Brain microvascular endothelial cell (primary cell): ENCODE data around the gene MPV17L2.

ENCODE experiments used
- DNase-seq: peaks from one replicate; pipeline ENCODE4 v3.0.0-alpha.2; 2020
- H3K27ac ChIP-seq: fragments of 250-450 bp; sonication (Bioruptor Pico); 2 replicates; pipeline ENCODE4 v1.5.1; 2020; ENCODE audit warnings: mild to moderate bottlenecking, moderate library complexity
- H3K27me3 ChIP-seq: fragments of 250-450 bp; sonication (Bioruptor Pico); replicated peaks from 2 replicates; pipeline ENCODE4 v1.5.1; 2020; ENCODE audit warnings: mild to moderate bottlenecking
- H3K36me3 ChIP-seq: fragments of 250-450 bp; sonication (Bioruptor Pico); replicated peaks from 2 replicates; pipeline ENCODE4 v1.5.1; 2020; ENCODE audit warnings: mild to moderate bottlenecking
- H3K4me3 ChIP-seq: 2 replicates; pipeline ENCODE4 v1.5.1; 2011; ENCODE audit warnings: low read depth, mild to moderate bottlenecking, control low read depth, low read length, moderate library complexity
- in situ Hi-C: cut with HindIII; loops from 2 replicates; pipeline ENCODE4 v1.10.0; 2017; ENCODE audit warnings: low sequenced_read_pairs, low pct_ligation_motif_present
- TF ChIP-seq, protein P1 (sequence below): IDR thresholded peaks from 2 replicates; pipeline ENCODE4 v1.5.1; 2011; ENCODE audit warnings: low read depth, mild to moderate bottlenecking, moderate library complexity, low read length, control low read depth, inconsistent platforms; ENCODE audit errors: missing control alignments

MPV17L2 gene

DNA sequence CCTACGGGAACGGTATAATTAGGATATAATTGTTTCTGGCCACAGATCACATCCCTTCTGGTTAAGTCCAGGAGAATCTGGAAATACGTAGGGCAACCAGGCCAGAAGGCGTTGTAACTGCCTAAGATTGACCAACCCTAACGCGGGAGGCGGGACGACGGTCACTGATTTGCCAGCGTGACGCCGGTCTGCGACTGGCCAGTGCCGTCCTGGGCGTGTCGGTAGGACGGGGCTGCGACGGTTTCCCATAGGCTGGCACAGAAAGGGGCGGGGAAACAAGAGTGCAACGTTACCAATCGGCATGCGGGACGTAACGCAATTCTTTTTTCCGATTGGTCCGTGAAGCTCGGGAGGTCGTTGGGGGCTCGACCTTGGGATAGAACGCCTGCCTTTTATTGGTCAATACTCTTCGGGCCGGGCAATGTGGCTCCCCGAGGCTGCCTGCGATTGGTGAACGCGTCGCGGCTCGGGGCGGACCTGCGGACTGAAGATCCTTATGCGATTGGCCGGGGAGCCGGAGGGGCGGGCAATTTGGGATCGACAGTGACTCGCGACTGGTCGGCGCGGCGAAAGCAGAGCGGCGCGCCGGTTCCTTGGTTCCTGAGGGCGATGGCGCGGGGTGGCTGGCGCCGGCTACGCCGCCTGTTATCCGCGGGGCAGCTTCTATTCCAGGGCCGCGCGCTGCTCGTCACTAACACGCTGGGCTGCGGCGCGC is at the start of gene MPV17L2:
MPV17L2 (plus strand) TSS at position 546 of the 715 bp plus-strand sequence; CDS start at position 610, 64 bp downstream.
- Histone ChIP-seq H3K27me3 (no peaks in the 10 kb centered on the region), H3K4me3 (peak within 1 kb of the TSS; percentile 85), H3K36me3 (peaks cover 7% of the 10 kb centered on the region), H3K27ac (peak within 1 kb of the TSS; percentile 81)
- DNase-seq, result peak; percentile 100
- in situ Hi-C loops, result no loop called here
- TF ChIP-seq, protein P1, sequence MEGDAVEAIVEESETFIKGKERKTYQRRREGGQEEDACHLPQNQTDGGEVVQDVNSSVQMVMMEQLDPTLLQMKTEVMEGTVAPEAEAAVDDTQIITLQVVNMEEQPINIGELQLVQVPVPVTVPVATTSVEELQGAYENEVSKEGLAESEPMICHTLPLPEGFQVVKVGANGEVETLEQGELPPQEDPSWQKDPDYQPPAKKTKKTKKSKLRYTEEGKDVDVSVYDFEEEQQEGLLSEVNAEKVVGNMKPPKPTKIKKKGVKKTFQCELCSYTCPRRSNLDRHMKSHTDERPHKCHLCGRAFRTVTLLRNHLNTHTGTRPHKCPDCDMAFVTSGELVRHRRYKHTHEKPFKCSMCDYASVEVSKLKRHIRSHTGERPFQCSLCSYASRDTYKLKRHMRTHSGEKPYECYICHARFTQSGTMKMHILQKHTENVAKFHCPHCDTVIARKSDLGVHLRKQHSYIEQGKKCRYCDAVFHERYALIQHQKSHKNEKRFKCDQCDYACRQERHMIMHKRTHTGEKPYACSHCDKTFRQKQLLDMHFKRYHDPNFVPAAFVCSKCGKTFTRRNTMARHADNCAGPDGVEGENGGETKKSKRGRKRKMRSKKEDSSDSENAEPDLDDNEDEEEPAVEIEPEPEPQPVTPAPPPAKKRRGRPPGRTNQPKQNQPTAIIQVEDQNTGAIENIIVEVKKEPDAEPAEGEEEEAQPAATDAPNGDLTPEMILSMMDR, result no peak

DNA sequence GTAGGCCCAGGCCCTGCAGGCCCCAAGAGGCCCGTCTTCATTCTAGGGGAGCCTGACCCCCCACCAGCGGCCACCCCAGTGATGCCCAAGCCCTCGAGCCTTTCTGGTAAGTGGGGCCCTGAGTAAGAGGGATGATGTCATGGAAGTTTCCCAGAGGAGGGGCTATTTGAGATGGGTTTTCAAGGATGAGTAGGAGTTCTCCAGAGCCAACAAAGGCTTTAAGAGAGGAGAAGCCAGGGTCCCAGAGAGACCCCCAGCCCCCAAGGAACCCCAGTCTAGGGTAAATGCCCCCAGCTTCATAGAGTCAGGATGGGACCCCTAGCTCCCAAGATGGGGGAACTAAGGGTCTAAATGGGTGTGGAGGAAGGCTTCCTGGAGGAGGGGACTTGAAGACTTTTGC is 49.1 kb upstream of the MPV17L2 start:
- in situ Hi-C loops, result no loop called here
- Histone ChIP-seq H3K27ac (no peak overlapping the region), H3K4me3 (no peak overlapping the region), H3K36me3 (peaks cover 24% of the 10 kb centered on the region), H3K27me3 (no peaks in the 10 kb centered on the region)
- no peak for DNase-seq
- TF ChIP-seq, protein P1, result no peak

DNA sequence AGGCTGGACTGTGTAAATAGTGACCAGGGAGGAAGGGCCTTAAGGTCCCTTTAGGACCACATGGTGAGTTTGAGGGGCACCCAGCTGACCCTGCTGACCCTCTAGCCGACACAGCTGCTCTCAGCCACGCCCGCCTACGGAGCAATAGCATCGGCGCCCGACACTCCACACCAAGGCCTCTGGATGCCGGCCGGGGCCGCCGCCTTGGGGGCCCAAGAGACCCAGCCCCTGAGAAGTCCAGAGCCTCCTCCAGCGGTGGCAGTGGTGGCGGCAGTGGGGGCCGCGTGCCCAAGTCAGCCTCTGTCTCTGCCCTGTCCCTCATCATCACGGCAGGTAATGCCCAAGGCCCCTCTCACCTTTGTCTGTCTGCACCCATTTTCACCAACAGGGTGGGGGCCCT is 48.7 kb upstream of the MPV17L2 start:
- Histone ChIP-seq H3K27ac (no peak overlapping the region), H3K4me3 (no peak overlapping the region), H3K36me3 (peaks cover 24% of the 10 kb centered on the region), H3K27me3 (no peaks in the 10 kb centered on the region)
- in situ Hi-C loops, result no loop called here
- TF ChIP-seq, protein P1, result no peak
- DNase-seq, result no peak

DNA sequence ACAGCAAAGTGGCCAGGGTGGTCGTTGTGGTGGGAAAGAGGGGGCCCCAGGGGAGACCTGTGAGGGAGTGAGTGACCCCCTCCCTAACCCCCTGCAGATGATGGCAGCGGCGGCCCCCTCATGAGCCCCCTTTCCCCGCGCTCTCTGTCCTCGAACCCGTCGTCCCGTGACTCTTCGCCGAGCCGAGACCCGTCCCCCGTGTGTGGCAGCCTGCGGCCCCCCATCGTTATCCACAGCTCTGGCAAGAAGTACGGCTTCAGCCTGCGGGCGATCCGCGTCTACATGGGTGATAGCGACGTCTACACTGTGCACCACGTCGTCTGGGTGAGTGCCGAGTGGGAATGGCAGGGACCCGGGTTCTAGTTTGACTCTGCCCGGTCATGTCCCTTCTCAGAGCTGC is 48.1 kb upstream of the MPV17L2 start:
- TF ChIP-seq, protein P1, result no peak
- no peaks in the 10 kb centered on the region for H3K27me3 ChIP-seq
- peaks cover 24% of the 10 kb centered on the region for H3K36me3 ChIP-seq
- no peak for DNase-seq
- H3K27ac ChIP-seq, result no peak overlapping the region
- H3K4me3 ChIP-seq, result no peak overlapping the region
- in situ Hi-C loops, result no loop called here

DNA sequence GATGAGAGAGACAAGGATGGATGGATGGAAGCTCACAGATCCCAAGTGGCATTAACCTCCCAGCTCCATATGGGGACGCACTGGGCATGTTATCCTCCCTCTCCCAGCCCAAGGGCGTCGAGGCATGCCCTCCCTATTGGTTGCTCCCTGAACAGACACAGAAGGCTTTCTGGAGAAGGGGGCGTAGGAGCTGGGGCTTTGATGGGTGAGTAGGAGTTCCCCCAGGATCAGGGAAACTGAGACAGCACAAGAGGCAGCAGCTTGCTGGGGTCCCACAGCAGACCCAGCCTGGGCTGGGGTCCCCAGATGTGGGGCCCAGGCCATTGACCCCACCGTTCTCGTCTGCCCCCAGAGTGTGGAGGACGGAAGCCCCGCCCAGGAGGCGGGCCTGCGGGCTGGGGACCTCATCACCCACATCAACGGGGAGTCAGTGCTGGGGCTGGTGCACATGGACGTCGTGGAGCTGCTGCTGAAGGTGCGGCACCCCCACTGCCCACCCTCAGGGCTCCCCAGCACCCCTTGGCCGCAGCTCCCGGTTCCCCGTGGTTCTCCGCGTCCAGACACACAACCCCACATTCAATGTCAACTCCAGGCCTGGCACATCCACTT is 47.5 kb upstream of the MPV17L2 start:
- no peak overlapping the region for H3K27ac ChIP-seq
- TF ChIP-seq, protein P1, result no peak
- no peak for DNase-seq
- in situ Hi-C loops, result no loop called here
- no peak overlapping the region for H3K4me3 ChIP-seq
- no peaks in the 10 kb centered on the region for H3K27me3 ChIP-seq
- H3K36me3 ChIP-seq, result peaks cover 24% of the 10 kb centered on the region
